HL-60 (cell line): Measurements from ENCODE around the gene NRL.
A peak's percentile ranks its signal among the peaks of the same experiment; 100 is the strongest.

Source experiments
- DNase-seq, 2 experiments: peaks; one replicate each; pipeline ENCODE4 v3.0.0-alpha.2; 2010 to 2020; ENCODE audit warnings: low read depth in 1 of 2, low spot score in 1 of 2
- H3K27ac ChIP-seq: fragments of 250-450 bp; sonication (Bioruptor Pico); replicated peaks from 2 replicates; pipeline ENCODE4 v1.5.1; 2020; ENCODE audit warnings: mild to moderate bottlenecking, moderate library complexity
- H3K27me3 ChIP-seq: fragments of 250-450 bp; sonication (Bioruptor Pico); 2 replicates; pipeline ENCODE4 v1.5.1; 2021; ENCODE audit warnings: mild to moderate bottlenecking, moderate library complexity; ENCODE audit not compliant: insufficient read depth, poor library complexity, severe bottlenecking
- H3K4me3 ChIP-seq: replicated peaks from 2 replicates; pipeline ENCODE4 v1.5.1; 2011; ENCODE audit warnings: mild to moderate bottlenecking, control low read depth, low read length; ENCODE audit not compliant: insufficient read depth
- CTCF ChIP-seq: IDR thresholded peaks from one replicate; pipeline ENCODE4 v1.5.1; 2011; ENCODE audit warnings: low read length, control low read depth, inconsistent platforms; ENCODE audit not compliant: insufficient read depth
- GABPA ChIP-seq: IDR thresholded peaks from 2 replicates; pipeline ENCODE4 v1.6.1; 2012; ENCODE audit warnings: low read depth
- POLR2AphosphoS5 ChIP-seq: IDR thresholded peaks from 2 replicates; pipeline ENCODE4 v1.6.1; 2012; ENCODE audit warnings: low read depth
- REST ChIP-seq: IDR thresholded peaks from 2 replicates; pipeline ENCODE4 v1.6.1; 2012; ENCODE audit warnings: low read depth; ENCODE audit not compliant: insufficient replicate concordance
- SPI1 ChIP-seq: IDR thresholded peaks from 2 replicates; pipeline ENCODE4 v1.6.1; 2012; ENCODE audit warnings: low read depth, mild to moderate bottlenecking, borderline replicate concordance

The NRL gene

GRCh38 chr14:24102357-24103048, 12.2 kb downstream of the NRL start:
- no peaks in the 10 kb centered on the region for H3K27me3 ChIP-seq
- TF ChIP-seq GABPA: no peak
- TF ChIP-seq POLR2AphosphoS5: no peak
- TF ChIP-seq REST: no peak
- DNase-seq: no peak

GRCh38 chr14:24100982-24101494, 13.7 kb downstream of the NRL start:
- no peak overlapping the region for H3K4me3 ChIP-seq
- no peak for TF ChIP-seq POLR2AphosphoS5
- no peak for TF ChIP-seq REST
- TF ChIP-seq CTCF: no peak
- TF ChIP-seq GABPA: no peak
- no peak for TF ChIP-seq SPI1
- H3K27me3 ChIP-seq: no peaks in the 10 kb centered on the region
- no peak for DNase-seq
- no peak overlapping the region for H3K27ac ChIP-seq

More at GRCh38 chr14:24102357-24103048, 12.2 kb downstream of the NRL start:
- Histone ChIP-seq H3K4me3 (no peak overlapping the region), H3K27ac (no peak overlapping the region)

- TF ChIP-seq GABPA: no peak
- no peak for TF ChIP-seq CTCF
- TF ChIP-seq POLR2AphosphoS5: no peak
- TF ChIP-seq SPI1: no peak
- no peak for TF ChIP-seq REST
- DNase-seq: peak in 1 of 2 experiments; percentile 42
- Histone ChIP-seq H3K27ac (no peak overlapping the region), H3K4me3 (no peak overlapping the region), H3K27me3 (no peaks in the 10 kb centered on the region)
Measured at GRCh38 chr14:24100197-24100981, 14.4 kb downstream of the NRL start.
